ENCODE measurements around the gene GALNT2. TPM values are rescaled to one million over a fixed set of nuclear protein-coding genes. Genes with fewer than 3 reads are reported as not detected.
A peak's percentile ranks its signal among the peaks of the same experiment; 100 is the strongest.

The GALNT2 gene
- total RNA-seq, 1 donor from 2014 or later, result 66.8 TPM

- DNase-seq (ENCODE audit: low read depth), result peak; percentile 53
These were observed 137.8 kb downstream of the GALNT2 start for GRCh38 chr1:230204842-230205241.

GRCh38 chr1:230205719-230206198, 138.7 kb downstream of the GALNT2 start:
- no peak for DNase-seq (ENCODE audit: low read depth)

GRCh38 chr1:230206207-230206606, 139.2 kb downstream of the GALNT2 start:
- DNase-seq (ENCODE audit: low read depth), result no peak

GRCh38 chr1:230206976-230207375, 139.9 kb downstream of the GALNT2 start:
- no peak for DNase-seq (ENCODE audit: low read depth)

DNA sequence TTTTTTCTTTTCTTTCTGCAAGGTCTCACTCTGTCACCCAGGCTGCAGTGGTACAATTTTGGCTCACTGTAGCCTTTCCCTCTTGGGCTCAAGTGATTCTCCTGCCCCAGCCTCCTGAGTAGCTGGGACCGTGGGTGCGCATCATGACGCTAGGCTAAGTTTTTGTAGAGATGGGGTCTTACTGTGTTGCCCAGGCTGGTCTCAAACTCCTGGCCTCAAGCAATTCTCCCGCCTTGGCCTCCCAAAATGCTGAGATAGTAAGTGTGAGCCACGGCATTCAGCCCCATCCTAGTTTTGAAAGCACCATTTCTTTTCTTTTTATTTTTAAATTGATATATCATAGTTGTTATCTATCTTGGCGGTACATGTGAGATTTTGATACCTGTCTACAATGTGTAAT, 140.6 kb downstream of the GALNT2 start:
- no peak for DNase-seq (ENCODE audit: low read depth)

GRCh38 chr1:230208619-230209261, 141.7 kb downstream of the GALNT2 start:
- peak; percentile 28 for DNase-seq (ENCODE audit: low read depth)

DNA sequence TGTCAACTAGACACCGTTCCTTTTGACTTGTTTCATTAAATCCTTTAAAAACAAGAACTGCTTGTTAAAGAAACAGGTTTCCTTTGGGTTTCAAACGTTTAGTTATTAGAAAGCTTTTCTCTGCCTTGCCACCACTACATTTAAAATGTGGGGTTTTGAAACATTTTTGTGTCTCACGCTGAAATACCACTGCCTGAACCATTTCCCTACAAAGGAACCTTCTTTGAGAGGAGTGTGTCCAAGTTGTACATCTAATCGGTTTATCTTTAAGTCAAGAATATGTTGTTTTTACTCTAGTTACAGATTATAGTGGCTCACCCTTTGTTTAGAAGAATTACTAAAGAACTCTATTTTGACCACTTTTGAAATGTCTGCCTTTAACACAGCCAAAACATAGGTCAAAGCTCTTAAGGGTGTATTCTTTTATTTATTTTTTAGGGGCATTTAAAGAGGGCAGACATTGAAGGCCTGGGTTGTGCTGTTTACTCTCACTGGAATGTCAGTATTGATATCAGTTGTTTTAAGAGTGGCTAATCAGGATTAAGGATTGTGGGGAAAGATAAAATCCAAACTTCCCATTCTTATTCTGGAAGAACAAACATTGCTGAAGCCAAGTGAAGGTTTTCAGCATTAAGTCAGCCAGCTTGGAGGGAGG, 143.4 kb downstream of the GALNT2 start:
- no peak for DNase-seq (ENCODE audit: low read depth)

DNA sequence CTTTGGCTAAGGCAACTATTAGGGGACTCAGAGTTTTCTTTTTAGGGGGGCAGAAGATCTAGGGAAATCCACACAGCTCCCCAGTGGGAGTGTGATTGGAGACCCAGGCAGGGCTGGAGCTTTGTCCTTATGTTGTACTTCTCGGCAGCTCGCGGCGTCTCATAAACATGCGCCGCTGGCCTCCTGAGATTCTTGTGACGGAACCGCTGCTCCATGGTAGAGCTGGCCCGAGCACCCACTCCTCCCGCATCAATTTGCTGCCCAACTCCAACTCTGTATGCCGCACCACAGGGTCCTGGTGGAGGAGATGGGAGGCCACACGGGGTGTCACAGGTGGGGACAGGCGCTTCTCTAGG, 143.9 kb downstream of the GALNT2 start:
- DNase-seq (ENCODE audit: low read depth), result no peak

- no peak for DNase-seq (ENCODE audit: low read depth)
These were observed 144.6 kb downstream of the GALNT2 start for GRCh38 chr1:230211436-230212145.

DNA sequence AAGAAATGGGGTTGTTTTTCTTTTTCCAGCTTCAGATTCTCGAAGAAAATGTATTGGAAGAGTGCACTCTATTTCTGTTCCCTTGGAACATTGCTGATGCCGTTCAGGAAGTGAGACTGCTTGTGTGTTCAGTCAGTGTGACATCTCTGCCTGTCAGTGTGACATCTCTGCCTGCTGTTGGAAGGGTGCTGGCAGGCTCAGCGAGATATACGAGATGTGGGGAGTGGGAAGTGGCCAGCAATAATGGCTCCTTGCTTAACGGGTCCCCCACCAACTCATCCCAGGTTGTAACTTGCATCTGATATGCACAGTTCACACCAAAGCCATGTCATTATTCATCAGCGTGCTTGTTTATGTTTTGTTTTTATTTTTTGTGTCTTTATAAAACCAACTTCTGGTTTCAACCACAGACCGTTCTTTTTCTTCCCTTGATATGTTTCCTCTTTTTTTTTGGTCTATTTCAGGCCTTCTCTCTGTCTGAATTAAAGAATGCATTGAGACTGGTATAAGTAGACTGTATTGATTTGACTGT, 145.4 kb downstream of the GALNT2 start:
- DNase-seq (ENCODE audit: low read depth), result no peak

GRCh38 chr1:230215031-230215430, 148.0 kb downstream of the GALNT2 start:
- DNase-seq (ENCODE audit: low read depth), result peak; percentile 80

DNA sequence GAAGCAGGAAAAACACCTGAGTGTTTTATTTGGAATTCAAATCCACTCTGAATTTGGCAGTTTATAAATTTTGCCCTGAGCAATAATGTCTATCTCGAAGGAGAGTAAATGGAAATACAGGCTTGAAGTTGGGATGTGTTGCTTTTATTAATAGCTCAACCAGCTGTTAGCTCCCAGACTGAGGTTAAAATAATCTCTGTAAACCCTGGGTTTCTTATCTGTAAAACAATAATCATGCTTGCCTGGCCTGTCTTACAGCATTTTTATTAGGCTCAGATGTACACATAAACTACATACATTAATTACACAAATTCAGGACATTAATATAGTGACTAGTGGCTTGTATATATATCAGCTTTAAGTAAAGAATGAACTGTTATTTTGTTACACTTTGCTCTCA, 148.5 kb downstream of the GALNT2 start:
- DNase-seq (ENCODE audit: low read depth), result peak; percentile 66

DNA sequence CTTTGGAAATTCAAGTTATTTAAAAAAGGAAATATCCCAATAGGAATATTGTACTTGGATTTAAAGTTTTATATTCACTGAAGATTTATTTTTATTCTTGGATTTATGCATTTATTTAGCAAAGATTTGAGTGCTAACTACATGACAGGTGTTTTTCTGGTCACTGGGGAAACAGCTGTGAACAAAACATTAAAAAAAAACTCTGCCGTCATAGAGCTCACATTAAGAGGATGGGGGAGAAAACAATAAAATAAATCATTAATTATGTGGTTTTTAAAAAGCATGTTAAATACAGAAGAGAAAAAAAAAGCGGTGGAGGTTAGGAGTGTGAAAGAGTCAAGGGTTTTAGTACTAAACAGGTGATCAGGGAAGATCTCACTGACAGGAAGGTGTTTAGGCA, 149.9 kb downstream of the GALNT2 start:
- DNase-seq (ENCODE audit: low read depth), result peak; percentile 33

DNA sequence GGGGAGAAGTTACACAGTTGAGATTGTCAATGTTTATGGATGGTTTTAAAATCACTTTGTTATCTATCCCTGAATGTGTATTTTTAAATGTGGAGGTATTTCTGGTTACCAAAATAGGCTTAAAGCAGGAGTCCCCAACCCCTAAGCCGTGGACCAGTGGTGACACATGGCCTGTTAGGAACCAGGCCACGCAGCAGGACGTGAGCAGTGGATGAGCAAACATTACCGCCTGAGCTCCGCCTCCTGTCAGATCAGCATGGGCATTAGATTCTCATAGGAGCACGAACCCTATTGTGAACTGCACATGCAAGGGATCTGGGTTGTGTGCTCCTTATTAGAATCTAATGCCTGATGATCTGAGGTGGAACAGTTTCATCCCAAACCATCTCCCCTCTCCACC, 151.6 kb downstream of the GALNT2 start:
- no peak for DNase-seq (ENCODE audit: low read depth)

DNA sequence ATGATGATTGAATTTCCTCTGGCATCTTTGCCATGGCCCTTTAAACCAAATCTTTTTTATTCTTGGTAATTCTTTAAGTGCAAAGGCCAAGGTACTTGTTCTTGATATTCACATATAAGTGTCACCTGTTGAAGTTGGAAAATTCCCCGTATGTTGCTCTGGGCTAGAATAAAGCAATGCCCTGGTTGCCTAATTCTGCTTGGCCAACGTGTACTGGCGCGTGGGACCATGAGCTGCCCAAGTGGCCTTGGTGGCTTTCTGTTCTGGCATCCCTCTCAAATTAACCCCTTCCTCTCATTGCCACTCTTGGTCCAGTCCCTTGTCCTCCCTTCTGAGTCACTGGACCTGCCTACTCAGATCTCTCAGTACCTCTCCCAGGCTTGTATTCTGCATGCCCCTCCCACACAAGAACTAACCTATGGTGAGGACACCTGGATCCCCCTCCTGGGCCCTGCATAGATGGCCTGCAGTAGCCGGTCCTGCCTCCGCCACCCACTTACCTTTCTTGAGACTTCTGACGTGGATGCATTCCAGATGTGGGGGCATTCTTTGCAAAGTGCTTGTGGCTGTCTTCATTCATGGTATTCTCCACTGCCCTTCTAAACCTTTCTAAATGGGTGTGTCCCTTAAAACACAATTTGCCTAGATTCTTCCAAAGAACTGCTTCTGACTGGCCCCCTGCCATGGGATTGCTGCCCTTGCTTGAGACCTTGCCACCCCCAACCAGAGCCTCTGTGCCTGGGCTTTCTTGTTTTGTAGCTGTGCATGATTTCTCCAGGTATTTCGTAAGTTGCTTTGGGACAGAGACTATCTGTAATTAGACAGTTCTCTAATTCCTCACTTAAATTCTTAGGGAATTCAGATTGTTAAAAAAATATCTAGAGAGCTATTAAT, 152.4 kb downstream of the GALNT2 start:
- DNase-seq (ENCODE audit: low read depth), result no peak

DNA sequence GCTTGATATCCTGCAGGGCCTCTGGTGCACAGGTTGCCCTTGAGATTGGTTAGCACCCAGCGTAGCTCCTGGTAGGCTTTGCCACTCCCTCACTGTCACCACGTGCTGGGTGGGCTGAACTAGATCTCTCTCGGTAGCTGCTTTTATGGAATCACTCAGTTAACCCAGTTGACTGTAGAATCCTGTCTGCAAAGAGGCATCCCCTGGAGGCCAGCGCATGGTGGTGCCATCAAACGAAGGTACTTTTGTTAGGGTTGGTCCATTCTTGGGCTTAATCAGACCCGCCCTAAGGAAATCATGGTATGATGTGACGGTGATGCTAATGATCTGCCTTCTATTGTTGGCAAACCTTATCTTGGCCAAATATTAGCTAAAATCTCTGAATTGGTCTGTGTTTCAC, 153.4 kb downstream of the GALNT2 start:
- no peak for DNase-seq (ENCODE audit: low read depth)

- no peak for DNase-seq (ENCODE audit: low read depth)
These were observed 153.9 kb downstream of the GALNT2 start for GRCh38 chr1:230220907-230221306.

DNA sequence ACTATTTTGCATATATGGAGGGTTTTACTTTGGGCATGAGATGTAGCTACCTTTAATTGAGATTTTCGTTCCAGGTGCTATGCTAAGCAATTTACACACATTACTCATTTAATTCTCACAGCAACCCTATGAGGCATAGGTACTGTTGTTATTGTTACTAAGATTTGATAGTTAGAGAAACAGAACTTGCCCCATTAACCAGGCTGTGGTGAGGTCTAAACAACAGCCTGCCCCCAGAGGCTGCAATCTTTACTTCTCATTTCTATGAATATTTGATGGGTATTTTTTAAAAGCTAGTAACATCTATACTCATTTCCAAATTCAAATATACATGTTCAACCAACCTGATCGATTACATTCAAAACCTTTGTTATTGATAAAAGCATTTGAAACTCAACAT, 155.6 kb downstream of the GALNT2 start:
- DNase-seq (ENCODE audit: low read depth), result no peak

DNA sequence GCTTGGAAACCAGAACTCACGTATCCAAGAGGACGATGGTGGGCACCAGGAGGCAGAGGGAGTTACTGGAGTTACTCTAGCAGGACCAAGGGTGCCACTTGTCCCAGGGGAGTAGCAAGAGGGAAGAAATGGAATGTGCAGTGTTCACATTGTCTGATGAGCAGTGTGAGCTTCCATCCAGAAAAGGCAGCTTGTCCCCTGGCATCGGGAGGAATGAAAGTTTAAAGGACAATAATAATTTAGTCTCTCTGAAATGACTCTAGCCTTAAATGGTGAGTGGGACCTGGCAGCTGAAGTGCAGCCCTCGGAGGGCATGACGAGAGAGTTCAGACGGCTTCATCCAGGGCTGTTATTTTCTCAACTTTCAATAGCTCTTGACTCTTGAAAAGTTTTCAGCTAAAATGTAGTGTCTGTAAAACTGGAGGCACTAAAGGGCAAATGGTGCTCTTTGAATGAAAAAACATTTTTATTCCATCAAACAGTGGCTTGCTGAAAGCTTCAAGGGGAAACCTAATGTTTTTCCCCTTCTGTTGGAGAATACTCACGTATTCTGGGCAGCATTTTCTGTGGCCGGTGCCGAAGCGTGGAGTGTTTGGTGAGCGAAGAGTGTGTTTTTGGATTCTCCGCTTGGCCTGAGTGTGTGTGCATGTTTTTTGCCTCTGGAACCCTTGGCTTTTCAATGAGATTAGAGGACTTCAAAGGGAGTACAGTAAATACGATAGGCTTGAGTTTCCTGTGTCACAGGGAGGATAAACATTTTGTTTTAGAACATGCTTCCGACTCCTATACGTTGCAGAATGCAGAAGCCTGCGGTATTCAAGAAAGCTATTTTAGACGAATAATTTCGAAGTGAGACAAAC, 157.3 kb downstream of the GALNT2 start:
- DNase-seq (ENCODE audit: low read depth), result no peak
